Measurements from ENCODE around the gene PALM3.
"Not testable (repeated sequence)": the region's sequence is repeated elsewhere in the genome, so short reads cannot be mapped to it uniquely, and the experiment has no call there.

Gene PALM3

DNA sequence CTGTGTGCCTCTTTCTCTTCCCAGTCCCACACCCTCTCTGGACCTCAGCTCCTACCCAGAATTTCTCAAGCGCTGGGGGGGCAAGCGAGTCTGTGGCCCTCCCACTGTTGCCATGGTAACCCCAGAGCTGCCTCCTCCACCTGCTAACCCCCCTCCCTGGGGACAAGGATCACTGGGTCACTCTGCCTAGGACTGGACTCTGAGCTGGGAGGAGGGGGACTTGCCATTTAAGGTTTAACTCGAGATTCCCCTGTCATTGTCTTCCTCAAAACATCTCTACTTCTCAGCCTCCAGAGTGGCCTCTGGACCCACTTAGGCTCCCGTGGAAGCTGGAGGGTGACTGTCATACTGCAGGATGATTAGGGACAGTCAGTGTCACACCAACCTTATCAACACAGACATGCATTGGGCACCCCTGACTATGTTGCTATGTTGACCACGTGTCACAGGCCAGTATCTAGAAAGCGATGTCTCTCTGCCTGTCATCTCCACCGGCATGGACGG lies 2.2 kb downstream of the PALM3 start:
- no peak for DNase-seq (ENCODE audit: low read depth in 2 of 2, low spot score in 1 of 2)

DNA sequence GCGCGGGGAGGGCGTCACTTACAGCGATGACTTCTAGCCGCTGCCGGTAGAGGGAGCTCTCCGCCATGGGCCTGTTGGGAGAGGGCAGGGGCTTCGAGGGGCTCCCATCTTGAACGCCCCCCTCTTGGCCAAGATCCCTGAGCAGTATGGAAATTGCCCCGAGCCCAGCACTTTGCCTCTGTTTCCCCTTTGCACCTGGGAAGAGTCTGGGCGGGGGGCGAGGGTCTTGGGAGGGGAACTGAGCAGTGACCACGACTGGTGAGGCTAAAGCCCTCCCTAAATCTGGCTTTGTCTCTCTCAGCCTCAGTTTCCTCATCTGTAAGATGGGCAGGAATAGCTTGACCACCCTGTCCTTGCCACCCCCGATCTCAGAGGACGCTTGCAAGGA lies 2.8 kb downstream of the PALM3 start:
- no peak for DNase-seq (ENCODE audit: low read depth in 2 of 2, low spot score in 1 of 2)

DNA sequence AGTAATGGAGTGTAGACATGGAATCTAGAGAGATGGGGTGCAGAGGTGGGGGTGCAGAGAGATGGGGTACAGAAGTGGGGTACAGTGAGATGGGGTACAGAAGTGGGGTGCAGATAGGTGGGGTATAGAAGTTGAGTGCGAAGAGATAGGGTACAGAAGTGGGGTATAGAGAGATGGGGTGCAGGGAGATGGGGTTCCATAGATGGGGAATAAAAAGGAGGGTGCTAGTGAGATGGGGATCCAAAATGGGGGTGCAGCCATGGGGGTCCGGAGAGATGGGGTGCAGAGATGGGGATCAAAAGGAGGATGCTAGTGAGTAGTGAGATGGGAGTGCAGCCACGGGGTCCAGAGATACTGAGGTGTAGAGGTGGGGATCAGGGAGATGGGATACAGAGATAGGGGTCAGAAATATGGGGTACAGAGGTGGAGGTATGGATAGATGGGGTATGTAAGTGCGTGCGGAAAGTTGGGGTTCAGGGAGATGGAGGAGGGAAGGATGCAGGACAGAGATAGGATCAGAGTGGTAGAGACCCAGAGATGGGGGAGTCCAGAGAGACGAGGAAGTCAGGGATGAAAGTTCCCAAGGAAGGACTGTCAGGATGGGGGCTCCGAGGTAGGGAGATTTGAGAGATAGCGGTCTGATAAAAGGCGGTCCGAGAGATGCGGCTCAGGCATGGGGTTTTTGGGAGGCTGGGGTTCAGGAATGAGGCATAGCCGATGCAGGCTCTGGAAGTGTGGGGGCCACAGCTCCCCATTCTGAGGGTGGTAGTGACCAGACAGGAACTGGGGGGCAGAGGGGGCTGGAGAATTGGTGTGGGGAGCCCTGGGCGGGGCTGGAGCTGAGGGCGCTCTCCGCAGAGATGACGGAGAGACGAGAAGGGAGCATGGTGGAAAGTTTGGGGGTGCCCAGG lies 3.4 kb downstream of the PALM3 start:
- DNase-seq (ENCODE audit: low read depth in 2 of 2, low spot score in 1 of 2), result no peak

DNA sequence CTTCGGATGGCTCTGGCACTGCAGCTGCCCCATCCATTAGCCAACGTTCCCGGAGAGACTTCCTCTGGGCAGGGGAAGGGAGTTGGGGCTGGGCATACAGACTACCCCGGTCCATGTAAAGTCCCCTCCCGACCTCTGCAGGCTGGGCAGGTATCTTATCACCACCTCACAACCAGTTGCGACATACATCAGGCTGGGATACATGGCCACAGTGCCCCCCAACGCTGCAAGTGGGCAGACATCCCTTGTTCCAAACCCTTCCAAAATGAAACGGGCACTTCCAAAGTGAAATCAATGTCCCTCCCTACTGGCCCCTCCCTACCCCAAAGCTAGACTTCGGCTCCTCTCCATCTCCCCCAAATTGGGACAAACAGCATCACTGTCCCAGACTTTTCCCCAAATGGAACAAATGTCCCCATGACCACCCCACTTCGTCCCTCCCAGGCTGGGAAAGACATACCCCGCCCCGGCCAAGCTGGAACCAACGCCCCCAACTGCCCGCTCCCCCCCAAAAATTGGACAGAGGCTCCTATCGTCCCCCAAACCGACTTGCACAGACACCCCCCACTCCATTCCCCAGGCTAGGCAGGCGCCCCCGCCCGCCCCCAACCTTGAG lies 5.0 kb downstream of the PALM3 start:
- no peak for DNase-seq (ENCODE audit: low read depth in 2 of 2, low spot score in 1 of 2)

DNA sequence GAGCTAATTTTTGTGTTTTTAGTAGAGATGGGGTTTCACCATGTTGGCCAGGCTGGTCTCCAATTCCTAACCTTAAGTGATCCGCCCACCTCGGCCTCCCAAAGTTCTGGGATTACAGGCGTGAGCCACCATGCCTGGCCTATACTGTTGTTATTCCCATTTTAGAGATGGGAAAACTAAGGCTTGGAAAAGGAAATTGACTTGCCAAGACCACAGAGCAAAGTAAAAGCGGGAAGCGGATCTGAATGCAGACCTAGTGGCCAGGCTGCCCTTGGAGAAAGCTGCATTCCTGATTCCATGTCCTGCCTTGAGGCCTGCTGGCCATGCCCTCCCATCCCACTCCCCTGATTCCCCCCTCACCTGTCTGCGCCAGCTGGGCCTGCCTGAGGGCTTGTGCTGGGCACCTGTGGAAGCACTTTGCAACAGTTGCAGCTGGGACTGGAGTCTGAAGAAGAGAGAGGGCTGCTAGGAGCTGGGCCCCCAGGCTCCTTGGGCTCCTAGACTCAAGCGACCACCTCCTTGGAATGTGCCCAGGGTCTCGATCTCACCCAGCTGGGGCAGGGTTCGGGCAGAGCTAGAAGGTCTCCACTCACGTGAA lies 5.7 kb downstream of the PALM3 start:
- DNase-seq (ENCODE audit: low read depth in 2 of 2, low spot score in 1 of 2), result no peak

DNA sequence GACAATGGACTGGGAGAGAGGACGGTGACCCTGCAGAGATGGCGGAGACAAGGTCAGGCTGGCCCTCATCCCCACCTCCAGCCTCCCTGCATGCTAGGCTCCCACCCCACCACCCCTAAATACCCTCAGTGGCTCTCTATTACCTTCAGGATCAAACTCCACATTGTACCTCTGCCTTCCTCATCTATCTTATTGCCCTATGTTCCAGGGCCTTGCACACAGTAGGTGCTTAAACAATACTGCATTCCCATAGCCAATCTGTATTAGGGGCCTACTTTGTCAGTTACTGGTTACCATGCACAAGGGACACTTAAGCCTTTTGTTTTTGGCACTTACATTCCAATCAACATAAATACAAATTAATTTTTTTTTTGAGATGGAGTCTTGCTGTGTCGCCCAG lies 6.5 kb downstream of the PALM3 start:
- no peak for DNase-seq (ENCODE audit: low read depth in 2 of 2, low spot score in 1 of 2)

DNA sequence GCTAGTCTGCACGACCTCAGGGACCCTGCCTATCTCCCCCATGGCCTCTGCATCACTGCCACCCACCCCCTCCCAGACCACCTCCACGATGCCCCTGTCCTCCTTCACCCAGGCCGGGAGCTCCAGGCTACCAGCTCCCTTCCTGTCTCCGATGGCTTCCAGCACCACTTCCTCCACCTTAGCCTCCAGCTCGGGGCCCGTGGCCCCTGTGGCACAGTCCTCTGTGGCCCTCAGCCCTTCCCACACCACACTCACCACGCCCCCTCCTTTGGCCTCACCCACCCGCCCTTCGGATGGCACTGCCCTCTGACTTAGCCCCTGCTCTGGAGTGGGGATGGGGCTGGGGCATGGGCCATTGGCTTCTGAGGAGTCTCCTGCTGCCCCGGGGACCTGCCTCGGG lies 7.2 kb downstream of the PALM3 start:
- DNase-seq (ENCODE audit: low read depth in 2 of 2, low spot score in 1 of 2), result no peak

DNA sequence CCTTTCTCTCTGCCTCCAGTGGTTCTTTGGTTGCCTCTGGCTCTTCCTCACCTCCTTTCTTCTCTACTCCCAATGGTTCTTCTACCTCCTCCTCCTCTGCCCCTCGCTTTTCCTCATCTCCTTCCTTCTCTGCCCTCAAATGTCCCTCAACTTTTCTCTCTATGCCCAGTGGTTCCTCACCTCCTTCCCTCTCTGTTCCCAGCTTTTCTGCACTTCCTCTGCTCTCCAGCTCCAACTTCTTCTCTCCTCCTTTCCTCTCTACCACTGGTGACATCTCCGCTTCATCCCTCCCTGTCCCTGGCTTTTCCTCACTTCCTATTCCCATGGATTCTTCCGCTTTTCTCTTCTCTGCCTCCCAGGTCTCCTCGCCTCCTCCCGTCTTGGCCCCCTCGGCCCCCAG lies 7.8 kb downstream of the PALM3 start:
- DNase-seq (ENCODE audit: low read depth in 2 of 2, low spot score in 1 of 2), result no peak

DNA sequence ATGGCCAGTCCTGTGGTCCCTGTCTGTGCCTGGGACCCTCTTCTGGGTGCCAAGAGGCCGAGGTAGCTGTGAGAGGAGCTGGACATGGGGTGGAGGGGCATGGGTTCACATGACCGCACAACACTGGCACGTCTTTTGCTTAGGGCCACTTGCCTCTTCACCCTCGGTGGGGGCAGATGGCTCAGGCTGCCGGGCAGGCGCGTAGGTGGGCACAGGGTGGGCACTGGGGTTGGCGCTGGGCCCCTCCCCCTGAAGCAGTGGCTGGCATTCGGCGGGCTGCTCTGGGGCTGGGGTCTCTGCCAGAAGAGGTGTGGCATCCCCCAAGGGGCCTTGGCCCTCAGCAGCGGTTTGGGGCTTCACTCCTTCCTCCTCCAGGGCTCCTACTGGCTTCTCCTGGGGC lies 8.4 kb downstream of the PALM3 start:
- DNase-seq (ENCODE audit: low read depth in 2 of 2, low spot score in 1 of 2), result no peak

DNA sequence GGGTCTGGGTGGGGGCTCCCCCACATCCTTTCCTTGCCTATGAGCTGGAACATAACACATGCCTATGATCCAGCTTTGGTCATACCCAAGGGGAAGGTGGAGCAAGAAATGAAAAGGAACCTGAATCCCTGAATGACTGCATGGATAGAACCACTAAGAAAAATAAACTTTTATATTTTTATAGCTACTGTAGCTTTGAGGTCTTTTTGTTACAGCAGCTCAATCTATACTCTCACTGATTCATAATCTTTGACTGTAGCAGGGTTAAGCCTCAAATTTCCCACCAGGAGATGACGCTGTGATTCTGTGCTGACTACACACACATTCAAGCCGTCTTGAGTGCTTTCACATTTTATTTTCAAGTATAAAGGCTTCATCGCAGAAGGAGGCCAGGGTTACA lies 8.8 kb downstream of the PALM3 start:
- DNase-seq (ENCODE audit: low read depth in 2 of 2, low spot score in 1 of 2), result no peak

DNA sequence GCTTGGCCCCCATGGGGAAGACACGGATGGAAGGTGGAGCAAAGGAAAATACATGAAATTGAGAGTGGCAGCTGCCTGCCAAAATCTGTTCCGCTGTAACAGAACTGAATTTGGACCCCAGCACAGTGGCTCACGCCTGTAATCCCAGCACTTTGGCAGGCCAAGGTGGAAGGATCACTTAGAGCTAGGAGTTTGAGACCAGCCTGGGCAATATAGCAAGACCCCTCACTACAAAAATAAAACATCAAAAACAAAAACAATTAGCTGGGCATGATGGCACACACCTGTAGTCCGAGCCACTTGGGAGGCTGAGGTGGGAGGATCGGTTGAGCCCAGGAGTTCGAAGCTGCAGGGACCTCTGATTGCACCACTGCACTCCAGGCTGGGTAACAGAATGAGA lies 9.4 kb downstream of the PALM3 start:
- DNase-seq (ENCODE audit: low read depth in 2 of 2, low spot score in 1 of 2), result no peak

DNA sequence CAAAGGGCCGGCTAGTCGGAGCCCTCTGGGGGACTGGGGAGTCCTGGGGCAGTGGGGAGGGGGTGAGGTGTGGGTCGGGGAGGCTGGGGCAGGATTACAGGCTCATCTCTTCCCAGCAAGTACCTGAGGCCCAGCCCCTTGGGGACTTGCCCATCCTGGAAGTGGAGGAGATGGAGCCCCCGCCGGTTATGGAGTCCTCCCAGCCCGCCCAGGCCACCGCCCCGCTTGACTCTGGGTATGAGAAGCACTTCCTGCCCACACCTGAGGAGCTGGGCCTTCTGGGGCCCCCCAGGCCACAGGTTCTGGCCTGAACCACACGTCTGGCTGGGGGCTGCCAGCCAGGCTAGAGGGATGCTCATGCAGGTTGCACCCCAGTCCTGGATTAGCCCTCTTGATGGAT lies 9.9 kb downstream of the PALM3 start:
- no peak for DNase-seq (ENCODE audit: low read depth in 2 of 2, low spot score in 1 of 2)

DNA sequence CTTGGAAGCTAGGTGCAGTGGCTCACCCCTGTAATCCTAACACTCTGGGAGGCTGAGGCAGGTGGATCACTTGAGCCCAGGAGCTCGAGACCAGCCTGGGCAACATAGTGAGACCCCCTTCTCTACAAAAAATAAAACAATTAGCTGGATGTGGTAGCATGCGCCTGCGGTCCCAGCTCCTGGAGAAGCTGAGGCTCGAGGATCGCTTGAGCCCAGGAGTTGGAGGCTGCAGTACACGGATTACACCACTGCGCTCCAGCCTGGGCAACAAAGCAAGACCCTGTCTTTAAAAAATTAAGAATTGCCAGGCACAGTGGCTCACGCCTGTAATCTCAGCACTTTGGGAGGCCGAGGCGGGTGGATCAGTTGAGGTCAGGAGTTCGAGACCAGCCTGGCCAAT lies 10.9 kb downstream of the PALM3 start:
- DNase-seq (ENCODE audit: low read depth in 2 of 2, low spot score in 1 of 2), result not testable (repeated sequence)

DNA sequence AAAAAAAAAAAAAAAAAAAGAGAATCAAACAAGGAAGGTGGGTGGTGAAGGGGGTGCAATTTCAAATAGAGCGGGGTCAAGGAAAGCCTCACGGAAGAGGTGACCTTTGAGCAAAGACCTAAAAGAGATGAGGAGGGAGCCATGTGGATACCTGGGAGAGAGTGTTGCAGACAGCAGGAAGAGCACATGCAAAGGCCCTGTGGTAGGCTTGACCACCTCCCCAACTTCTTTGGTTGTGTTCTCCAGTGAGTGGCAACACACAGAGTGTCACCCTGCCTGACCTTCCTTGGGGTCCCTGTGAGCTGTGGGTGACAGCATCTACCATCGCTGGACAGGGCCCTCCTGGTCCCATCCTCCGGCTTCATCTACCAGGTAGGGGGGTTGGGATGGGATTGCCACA lies 11.4 kb downstream of the PALM3 start:
- no peak for DNase-seq (ENCODE audit: low read depth in 2 of 2, low spot score in 1 of 2)

DNA sequence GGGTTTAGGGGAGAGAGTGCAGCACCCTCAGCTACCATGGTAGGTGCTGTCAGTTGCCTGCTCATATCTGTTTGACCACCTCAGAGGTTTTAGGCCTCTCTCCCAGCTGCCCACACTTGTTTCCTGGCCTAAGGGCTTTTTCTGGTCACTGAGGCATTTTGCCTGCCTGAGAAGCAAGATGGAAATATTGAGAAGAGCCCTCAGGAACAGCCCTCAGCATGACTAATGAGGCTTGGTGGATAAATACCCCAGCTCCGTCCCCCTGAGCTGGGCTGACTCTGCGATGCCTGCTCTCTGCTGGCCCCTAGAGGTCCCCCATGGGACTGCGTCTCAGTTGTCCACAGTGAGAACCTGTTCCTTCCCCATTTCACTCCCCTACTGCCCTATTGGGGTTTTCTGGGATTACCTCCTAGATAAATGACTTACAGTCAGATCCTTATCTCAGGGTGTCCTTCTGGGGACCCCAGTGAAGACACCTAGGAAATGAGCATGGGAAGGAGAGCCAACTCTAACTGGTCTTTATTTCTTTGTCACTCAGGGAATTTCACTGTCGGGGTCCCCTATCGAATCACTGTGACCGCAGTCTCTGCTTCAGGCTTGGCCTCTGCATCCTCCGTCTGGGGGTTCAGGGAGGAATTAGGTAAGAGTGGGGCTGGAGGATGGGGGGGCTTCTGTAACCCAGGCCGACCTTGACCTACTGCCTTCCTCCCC lies 13.3 kb downstream of the PALM3 start:
- DNase-seq (ENCODE audit: low read depth in 2 of 2, low spot score in 1 of 2), result peak; percentile 56 to 63

DNA sequence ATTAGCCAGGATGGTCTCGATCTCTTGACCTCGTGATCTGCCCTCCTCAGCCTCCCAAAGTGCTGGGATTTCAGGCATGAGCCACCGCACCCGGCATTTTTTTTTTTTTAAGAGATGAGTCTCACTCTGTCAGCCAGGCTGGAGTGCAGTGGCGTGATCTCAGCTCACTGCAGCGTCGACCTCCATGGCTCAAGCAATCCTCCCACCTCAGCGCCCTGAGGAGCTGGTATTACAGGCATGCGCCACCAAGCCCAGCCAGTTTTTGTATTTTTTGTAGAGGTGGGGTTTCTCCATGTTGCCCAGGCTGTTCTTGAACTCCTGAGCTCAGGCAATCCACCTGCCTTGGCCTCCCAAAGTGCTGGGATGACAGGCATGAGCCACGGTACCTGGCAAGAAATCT lies 14.0 kb downstream of the PALM3 start:
- DNase-seq (ENCODE audit: low read depth in 2 of 2, low spot score in 1 of 2), result not testable (repeated sequence)

DNA sequence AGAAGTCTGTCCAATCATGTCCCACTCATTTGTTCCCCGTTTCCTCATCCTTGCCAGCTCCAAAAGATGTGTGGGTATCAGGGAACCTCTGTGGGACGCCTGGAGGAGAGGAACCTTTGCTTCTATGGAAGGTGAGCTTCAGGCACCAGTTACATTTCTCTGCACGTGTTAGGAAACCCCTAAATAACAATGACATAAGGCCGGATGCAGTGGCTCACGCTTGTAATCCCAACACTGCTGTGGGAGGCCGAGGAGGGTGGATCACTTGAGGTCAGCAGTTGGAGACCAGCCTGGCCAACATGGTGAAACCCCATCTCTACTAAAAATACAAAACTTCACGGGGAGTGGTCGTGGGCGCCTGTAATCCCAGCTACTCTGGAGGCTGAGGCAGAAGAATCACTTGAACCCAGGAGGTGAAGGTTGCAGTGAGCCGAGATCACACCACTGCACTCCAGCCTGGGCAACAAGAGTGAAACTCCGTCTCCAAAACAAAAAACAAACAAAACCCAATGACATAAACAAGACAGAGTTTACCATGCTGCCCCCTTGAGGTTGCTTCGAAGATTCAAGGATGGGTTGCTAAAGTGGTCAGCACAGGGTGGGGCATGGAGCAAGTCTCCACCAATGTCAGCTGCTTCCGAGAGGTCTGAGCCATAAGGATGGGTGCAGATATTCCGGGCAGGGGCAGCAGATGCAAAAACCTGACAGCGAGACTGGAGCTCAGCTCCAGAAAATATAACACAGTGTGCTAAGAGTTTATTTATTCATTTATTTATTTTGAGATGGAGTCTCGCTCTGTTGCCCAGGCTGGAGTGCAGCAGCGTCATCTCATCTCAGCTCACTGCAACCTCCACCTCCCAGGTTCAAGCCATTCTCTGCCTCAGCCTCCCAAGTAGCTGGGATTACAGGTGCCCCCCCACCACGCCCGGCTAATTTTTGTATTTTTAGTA lies 18.9 kb downstream of the PALM3 start:
- DNase-seq (ENCODE audit: low read depth in 2 of 2, low spot score in 1 of 2), result not testable (repeated sequence)

DNA sequence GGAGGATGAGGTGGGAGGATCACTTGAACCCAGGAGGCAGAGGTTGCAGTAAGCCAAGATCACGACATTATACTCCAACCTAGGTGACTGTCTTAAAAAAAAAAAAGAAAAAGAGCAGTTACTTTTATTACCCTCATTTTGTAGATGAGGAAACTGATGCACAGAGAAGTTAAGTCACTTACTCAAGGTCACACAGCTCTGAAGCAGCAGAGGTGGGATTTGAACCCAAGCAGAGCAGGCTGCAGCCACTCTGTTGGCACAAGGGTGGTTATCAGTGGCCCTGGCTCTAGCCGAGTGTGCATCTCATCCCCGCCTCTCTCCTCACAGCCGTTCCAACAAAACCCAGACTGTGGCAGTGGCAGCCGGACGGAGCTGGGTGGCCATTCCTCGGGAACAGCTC lies 22.7 kb downstream of the PALM3 start:
- DNase-seq (ENCODE audit: low read depth in 2 of 2, low spot score in 1 of 2), result no peak

DNA sequence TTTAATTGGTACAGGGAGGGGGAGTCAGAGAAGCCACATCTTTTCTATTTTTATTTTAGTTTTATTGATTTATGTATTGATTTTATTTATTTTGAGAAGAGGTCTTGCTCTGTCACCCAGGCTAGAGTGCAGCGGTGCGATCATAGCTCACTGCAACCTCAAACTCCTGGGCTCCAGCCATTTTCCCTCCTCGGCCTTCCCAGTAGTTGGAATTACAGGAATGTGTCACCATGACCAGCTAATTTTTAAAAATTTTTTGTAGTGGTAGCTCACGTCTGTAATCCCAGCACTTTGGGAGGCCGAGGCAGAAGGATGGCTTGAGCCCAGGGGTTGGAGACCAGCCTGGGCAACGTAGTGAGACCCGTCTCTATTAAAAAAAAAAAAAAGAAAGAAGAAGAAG lies 26.2 kb downstream of the PALM3 start:
- DNase-seq (ENCODE audit: low read depth in 2 of 2, low spot score in 1 of 2), result no peak

DNA sequence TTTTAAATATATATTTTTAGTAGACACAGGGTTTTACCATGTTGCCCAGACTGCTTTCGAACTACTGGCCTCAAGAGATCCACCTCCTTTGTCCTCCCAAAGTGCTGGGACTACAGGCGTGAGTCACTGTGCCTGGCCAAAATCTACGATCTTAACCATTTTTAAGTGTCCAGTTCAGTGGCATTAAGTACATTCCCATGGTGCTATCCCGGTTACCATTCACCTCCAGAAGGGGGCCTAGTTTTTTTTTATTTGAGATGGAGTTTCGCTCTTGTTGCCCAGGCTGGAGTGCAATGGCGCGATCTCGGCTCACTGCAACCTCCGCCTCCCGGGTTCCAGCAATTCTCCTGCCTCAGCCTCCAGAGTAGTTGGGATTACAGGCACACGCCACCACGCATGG lies 26.7 kb downstream of the PALM3 start:
- DNase-seq (ENCODE audit: low read depth in 2 of 2, low spot score in 1 of 2), result not testable (repeated sequence)

All from stimulated activated CD8-positive, alpha-beta memory T cell treated with anti-CD3 and anti-CD28 coated beads, Interleukin-4, amount 100 ng/mL, for 1 hour (primary cell).